Colonic mucosa (tissue), 4 donors: ENCODE measurements around the gene FAM20B. TPM values are rescaled to one million over a fixed set of nuclear protein-coding genes. Genes with fewer than 3 reads are reported as not detected.
A peak's percentile ranks its signal among the peaks of the same experiment; 100 is the strongest.
"Not testable (repeated sequence)": the region's sequence is repeated elsewhere in the genome, so short reads cannot be mapped to it uniquely, and the experiment has no call there.

Source experiments
- DNase-seq: peaks from one replicate; pipeline ENCODE4 v3.0.0-alpha.2; 2020
- H3K27ac ChIP-seq: fragments of 200-600 bp; one replicate; pipeline ENCODE4 v1.8.0; 2021
- H3K27me3 ChIP-seq: fragments of 200-600 bp; one replicate; pipeline ENCODE4 v1.8.0; 2021
- H3K36me3 ChIP-seq: fragments of 200-600 bp; one replicate; pipeline ENCODE4 v1.8.0; 2021
- H3K4me1 ChIP-seq: fragments of 200-600 bp; one replicate; pipeline ENCODE4 v1.8.0; 2021; ENCODE audit warnings: mild to moderate bottlenecking
- H3K4me3 ChIP-seq: fragments of 200-600 bp; one replicate; pipeline ENCODE4 v1.8.0; 2021
- H3K9ac ChIP-seq, 2 donors: one replicate each; pipeline ENCODE4 v1.7.0; 2013; ENCODE audit warnings: control low read depth in 2 of 2, low read depth in 2 of 2, low read length in 2 of 2
- H3K9me3 ChIP-seq: fragments of 200-600 bp; one replicate; pipeline ENCODE4 v1.8.0; 2021
- intact Hi-C: fragments of 100-400 bp; cut with DNase I; formaldehyde crosslinking; loops from one replicate; pipeline ENCODE4 v1.14.1; 2022
- total RNA-seq, 2 donors: library from RNA; stranded (reverse); fragmentation: NEBNext Ultra II Directional in 1 of 2; extraction: Animal tissue kit (Norgen Biotek cat#: 25700) in 1 of 2; gene quantifications; one replicate each; pipeline ENCODE4 v1.2.1, GENCODE V29; 2021
- TF ChIP-seq, protein P1 (sequence below): fragments of 200-600 bp; IDR thresholded peaks from one replicate; pipeline ENCODE4 v1.8.0; 2022; ENCODE audit warnings: antibody characterized with exemption, mild to moderate bottlenecking
- donor health status: healthy.
- donor health status: DM: no; HTN: no; CAD: no.
- donor health status: DM: no; HTN: no; CAD: no.

Gene FAM20B
- total RNA-seq, 2 donors from 2014 or later = 38.9 to 45.1 TPM

DNA sequence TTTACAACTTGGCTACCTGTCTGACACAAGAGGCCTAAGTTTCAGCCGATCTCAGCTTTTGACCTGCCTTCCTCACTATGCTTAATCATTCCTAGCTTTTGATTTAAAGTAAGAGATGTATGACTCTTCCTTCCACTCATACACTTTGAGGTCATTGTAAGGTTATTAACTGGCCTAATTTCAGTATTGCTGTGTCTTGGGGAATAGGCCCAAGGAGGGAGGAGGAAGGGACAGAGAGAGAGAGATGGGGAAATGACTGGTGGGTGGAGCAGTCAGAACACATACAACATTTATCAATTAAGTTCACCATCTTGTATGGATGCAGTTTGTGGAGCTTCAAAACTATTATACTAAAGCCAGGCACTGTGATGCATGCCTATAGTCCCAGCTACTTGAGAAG is 28.3 kb upstream of the FAM20B start:
- Histone ChIP-seq H3K9ac (no peak overlapping the region), H3K27ac (no peak overlapping the region), H3K4me3 (no peak overlapping the region), H3K36me3 (no peaks in the 10 kb centered on the region), H3K27me3 (no peaks in the 10 kb centered on the region), H3K9me3 (no peaks in the 10 kb centered on the region), H3K4me1 (no peaks in the 10 kb centered on the region)
- DNase-seq = no peak
- intact Hi-C loops = no loop called here
- TF ChIP-seq, protein P1, sequence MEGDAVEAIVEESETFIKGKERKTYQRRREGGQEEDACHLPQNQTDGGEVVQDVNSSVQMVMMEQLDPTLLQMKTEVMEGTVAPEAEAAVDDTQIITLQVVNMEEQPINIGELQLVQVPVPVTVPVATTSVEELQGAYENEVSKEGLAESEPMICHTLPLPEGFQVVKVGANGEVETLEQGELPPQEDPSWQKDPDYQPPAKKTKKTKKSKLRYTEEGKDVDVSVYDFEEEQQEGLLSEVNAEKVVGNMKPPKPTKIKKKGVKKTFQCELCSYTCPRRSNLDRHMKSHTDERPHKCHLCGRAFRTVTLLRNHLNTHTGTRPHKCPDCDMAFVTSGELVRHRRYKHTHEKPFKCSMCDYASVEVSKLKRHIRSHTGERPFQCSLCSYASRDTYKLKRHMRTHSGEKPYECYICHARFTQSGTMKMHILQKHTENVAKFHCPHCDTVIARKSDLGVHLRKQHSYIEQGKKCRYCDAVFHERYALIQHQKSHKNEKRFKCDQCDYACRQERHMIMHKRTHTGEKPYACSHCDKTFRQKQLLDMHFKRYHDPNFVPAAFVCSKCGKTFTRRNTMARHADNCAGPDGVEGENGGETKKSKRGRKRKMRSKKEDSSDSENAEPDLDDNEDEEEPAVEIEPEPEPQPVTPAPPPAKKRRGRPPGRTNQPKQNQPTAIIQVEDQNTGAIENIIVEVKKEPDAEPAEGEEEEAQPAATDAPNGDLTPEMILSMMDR = no peak

GRCh38 chr1:178998295-178998694 is 27.4 kb upstream of the FAM20B start:
- no peak overlapping the region for H3K4me3 ChIP-seq
- no peak overlapping the region for H3K27ac ChIP-seq
- H3K36me3 ChIP-seq = no peaks in the 10 kb centered on the region
- no peaks in the 10 kb centered on the region for H3K9me3 ChIP-seq
- DNase-seq = no peak
- no peaks in the 10 kb centered on the region for H3K27me3 ChIP-seq
- H3K4me1 ChIP-seq = no peaks in the 10 kb centered on the region
- no peak overlapping the region for H3K9ac ChIP-seq
- intact Hi-C loops = no loop called here
- TF ChIP-seq, protein P1 = no peak

GRCh38 chr1:178999061-178999460 is 26.6 kb upstream of the FAM20B start:
- no peaks in the 10 kb centered on the region for H3K4me1 ChIP-seq
- H3K9me3 ChIP-seq = no peaks in the 10 kb centered on the region
- DNase-seq = no peak
- no peak overlapping the region for H3K9ac ChIP-seq
- no peaks in the 10 kb centered on the region for H3K27me3 ChIP-seq
- H3K36me3 ChIP-seq = no peaks in the 10 kb centered on the region
- intact Hi-C loops = no loop called here
- H3K27ac ChIP-seq = no peak overlapping the region
- no peak overlapping the region for H3K4me3 ChIP-seq
- TF ChIP-seq, protein P1 = no peak

- H3K27me3 ChIP-seq = no peaks in the 10 kb centered on the region
- TF ChIP-seq, protein P1 = no peak
- no peak overlapping the region for H3K4me3 ChIP-seq
- H3K4me1 ChIP-seq = no peaks in the 10 kb centered on the region
- no peak overlapping the region for H3K9ac ChIP-seq
- H3K27ac ChIP-seq = no peak overlapping the region
- no peaks in the 10 kb centered on the region for H3K36me3 ChIP-seq
- intact Hi-C loops = loop anchor here (5.0 kb wide), 1 partner anchor 229 kb away; no protein-coding TSS in a partner anchor
- DNase-seq = no peak
- no peaks in the 10 kb centered on the region for H3K9me3 ChIP-seq
Measured at GRCh38 chr1:179001451-179001850, 24.2 kb upstream of the FAM20B start.

GRCh38 chr1:179002064-179002463 is 23.6 kb upstream of the FAM20B start:
- H3K4me3 ChIP-seq, H3K4me1 ChIP-seq, H3K9ac ChIP-seq, H3K36me3 ChIP-seq, DNase-seq, H3K27ac ChIP-seq, H3K27me3 ChIP-seq, H3K9me3 ChIP-seq: not testable (repeated sequence)
- intact Hi-C loops = loop anchor here (5.0 kb wide), 1 partner anchor 230 kb away; no protein-coding TSS in a partner anchor

GRCh38 chr1:179002552-179003345 is 22.9 kb upstream of the FAM20B start:
- TF ChIP-seq, protein P1 = peak; percentile 97
- Histone ChIP-seq H3K27ac (peak overlapping the region; percentile 19), H3K36me3 (no peaks in the 10 kb centered on the region), H3K9me3 (no peaks in the 10 kb centered on the region), H3K4me3 (no peak overlapping the region), H3K27me3 (no peaks in the 10 kb centered on the region), H3K4me1 (no peaks in the 10 kb centered on the region), H3K9ac (peak overlapping the region in 1 of 2 donors; percentile 68)
- peak; percentile 87 for DNase-seq
- intact Hi-C loops = loop anchor here (5.0 kb wide), 1 partner anchor 230 kb away; no protein-coding TSS in a partner anchor
